Activated CD8-positive, alpha-beta memory T cell treated with anti-CD3 and anti-CD28 coated beads for 24 hours (primary cell): ENCODE measurements around the gene ACVR1B.

Experiments used
- DNase-seq: peaks from one replicate; pipeline ENCODE4 v3.0.0-alpha.2; 2020

The ACVR1B gene

GRCh38 chr12:51951199-51951842 is at the start of gene ACVR1B:
ACVR1B (plus strand) TSS chr12:51951699; CDS start chr12:51951744, 45 bp downstream.
- DNase-seq: peak; percentile 93

DNA sequence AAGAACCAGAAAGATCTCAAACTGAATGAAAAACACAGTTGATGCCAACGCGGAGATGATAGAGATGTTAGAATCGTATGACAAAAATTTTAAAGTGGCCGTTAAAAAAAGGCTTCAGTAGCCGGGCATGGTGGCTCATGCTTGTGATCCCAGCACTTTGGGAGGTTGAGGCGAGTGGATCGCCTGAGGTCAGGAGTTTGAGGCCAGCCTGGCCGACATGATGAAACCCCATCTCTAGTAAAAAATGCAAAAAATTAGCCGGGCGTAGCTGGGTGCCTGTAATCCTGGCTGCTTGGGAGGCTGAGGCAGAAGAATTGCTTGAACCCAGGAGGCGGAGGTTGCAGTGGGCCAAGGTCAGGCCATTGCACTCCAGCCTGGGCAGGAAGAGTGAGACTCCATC is 49.6 kb upstream of the ACVR1B start:
- DNase-seq: no peak

DNA sequence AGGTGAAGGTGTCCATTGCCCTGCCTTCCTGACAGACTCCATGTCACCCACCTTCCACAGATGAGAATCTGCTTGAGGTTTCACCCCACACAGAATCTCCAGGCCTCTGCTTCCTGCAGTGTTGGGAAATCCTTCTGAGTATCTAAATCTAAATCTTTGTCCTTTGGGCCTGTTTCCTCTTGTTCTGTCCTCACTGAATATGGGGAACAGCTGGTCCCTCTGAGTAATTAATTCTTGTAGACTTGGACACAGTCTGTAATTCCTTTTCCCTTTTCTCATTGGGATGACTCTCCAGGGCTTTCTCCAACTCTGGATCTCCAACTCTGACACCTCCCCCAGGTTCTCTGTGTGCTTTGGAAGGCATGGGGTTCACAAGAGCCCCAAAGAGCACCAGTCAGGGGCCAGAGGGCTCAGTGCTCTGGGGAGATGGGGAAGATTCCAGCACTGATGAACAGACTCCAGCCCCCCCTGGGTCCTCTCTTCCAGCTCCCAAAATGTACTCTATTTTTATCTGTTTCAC is 46.5 kb upstream of the ACVR1B start:
- no peak for DNase-seq

DNA sequence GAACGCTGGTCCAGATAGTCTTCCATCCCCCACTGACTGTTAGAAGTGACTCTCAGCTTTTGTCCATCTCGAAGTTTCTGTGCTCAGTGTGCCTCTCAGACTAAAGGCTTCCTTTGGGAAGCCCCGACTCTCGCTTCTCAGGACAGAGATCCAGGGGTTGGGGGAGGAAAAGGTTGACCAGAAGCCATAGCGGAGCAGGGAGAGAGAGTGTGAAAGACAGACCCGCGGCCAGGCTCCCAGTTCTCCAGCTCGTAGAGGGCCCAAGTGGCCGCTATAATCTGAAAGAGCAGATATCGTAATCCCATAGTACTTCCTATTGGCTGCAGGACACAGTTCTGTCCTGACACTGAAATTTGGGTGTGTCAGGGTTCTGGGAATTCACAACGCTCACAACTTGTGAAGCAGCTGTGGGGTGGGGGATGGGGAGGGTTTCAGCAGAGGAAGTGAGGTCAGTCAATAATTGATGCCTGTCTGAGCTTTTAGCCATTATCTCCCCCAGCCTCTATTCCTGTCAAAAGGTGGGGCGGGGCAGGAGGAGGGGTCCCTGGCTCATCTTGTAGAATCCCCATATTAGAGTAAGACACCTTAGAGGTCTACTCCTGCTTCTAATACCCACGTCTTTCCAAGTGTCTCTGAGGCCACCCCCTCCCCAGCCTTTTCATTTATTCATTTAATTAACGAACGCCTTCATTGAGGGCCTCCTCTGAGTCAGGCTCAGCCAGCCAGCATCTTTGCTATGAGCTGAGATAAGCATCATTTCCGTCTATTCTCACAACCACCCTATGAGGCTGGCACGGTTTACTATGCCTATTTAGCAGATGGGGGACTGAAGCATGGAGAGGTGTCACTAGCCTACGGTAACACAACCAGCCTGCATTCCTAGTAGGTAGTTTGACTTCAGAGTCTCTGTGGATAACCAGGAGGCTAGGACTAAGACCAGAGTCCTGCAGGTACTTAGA is 45.7 kb upstream of the ACVR1B start:
- no peak for DNase-seq

DNA sequence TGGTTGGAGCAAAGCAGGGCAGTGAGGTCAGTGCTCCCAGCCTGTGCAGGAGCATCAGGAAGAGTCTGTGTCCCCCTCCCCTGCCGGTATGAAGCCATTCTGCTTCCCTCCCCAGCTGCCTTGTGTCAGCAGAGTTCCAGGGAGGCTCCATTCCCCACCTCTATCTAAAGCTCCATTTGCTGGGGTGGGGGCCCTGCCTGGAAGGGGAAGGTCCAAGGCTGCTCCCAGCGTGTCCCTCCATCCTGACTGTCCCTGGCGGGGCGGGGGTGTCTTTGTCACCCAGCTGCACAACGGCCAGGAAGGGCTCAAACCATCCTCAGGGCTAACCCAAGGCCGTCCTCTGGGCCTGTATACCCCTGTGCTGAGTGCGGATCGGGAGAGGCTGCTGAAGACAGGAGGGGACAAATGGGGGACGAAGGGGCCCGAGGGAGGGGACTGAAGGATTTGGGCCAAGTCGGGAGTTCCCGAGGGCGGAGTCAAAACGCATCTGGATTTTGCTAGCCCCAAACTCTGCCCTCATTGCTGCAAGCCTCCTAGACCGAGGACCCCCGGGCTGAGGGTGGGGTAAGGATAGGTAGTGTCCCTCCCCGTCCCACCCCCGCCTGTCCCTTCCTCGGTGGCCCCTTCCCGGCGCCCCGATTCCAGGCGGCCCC is 44.9 kb upstream of the ACVR1B start:
- DNase-seq: no peak

- DNase-seq: no peak
These were observed 44.2 kb upstream of the ACVR1B start, which contains the start of gene ACVRL1 for GRCh38 chr12:51907083-51907855. ACVRL1 (plus strand) TSS chr12:51907504; CDS start chr12:51912475, 4,971 bp downstream.

DNA sequence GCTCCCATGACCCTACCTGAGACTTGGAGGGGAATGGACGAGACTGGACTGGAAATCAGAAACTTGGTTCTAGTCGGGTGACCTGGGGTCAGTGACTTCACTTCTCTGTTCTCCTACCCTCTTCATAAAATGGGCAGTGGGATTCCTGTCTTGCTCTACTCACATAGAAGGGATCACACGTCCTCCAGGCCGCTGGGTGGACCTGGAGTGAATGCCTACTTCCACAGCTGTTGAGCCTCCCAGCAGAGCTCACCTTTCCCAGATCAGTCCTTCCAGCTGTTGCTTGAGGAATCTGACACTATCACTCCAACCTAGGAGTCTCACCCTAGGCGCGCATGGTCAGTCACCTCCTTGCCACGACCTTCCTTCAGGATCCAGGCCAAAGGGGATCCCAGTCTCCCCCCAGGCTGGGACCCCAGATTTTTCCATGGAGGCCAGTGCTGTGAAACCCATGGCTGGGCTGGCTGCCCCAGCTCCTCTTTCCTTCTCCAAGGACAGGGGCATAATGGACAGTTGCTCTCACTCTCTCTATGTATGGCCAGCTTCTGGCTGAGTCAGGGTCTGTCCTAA is 43.6 kb upstream of the ACVR1B start:
- no peak for DNase-seq

- DNase-seq: no peak
These were observed 42.5 kb upstream of the ACVR1B start for GRCh38 chr12:51908876-51909592.

DNA sequence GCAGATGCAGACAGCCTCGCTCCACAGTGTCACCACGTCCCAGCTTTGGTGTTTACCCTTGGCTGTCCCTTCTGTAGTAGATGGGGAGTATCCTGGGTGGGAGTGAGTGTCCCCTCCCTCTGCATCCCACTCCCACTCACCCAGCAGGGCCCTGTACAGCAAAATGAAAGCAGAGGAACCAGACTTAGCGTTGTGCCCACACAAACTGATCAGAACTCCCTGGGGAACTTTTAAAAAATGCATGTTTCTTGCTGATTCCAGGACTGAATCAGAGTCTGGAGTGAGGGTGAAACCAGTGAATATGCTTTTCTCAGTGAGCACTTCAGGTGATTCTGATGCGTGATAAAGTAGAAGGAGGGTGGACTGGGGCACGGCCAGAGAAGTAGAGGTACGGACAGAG is 41.3 kb upstream of the ACVR1B start:
- no peak for DNase-seq

GRCh38 chr12:51910691-51911090 is 40.8 kb upstream of the ACVR1B start:
- no peak for DNase-seq

DNA sequence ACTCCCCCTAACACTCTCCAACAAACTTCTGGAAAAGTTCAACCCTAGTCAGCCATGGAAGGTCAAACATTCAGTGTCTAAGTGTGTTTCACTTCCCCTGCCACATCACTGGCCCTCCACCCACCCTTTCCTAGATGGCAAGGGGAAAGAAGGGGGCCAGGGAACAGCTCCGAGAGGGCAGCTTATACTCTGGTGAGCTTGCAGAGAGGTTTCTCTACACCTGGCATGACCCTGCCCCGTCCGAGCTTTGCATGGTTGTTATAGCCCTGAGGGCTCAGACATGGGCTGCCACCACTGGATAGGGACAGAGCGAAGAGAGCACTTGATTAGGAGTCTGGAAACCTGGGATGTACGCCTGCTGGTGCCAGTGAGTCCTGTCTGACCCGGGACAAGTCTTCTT is 40.2 kb upstream of the ACVR1B start:
- DNase-seq: no peak

GRCh38 chr12:51911788-51912711 is 39.4 kb upstream of the ACVR1B start:
- DNase-seq: no peak

DNA sequence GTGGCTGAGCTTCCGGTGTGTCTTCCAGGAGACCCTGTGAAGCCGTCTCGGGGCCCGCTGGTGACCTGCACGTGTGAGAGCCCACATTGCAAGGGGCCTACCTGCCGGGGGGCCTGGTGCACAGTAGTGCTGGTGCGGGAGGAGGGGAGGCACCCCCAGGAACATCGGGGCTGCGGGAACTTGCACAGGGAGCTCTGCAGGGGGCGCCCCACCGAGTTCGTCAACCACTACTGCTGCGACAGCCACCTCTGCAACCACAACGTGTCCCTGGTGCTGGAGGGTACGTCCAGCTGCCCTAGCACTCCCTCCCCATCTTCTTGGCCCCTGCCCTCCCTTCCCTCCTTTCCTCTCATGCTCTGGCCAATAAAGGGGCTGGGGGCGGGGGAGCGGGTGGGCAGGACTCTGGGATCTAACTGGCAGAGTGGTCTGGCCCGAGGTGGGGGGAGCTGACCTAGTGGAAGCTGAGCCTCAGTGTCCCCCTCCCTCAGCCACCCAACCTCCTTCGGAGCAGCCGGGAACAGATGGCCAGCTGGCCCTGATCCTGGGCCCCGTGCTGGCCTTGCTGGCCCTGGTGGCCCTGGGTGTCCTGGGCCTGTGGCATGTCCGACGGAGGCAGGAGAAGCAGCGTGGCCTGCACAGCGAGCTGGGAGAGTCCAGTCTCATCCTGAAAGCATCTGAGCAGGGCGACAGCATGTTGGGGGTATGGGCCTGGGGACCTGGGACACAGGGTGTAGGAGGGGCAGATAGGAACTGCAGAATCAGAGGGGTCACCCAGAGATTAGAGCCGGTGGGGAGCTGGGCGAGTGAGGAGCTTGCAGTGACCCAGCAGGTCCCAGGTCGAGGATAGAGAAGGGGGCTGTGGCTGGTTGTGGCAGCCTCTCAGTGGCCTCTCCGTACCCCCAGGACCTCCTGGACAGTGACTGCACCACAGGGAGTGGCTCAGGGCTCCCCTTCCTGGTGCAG is 38.1 kb upstream of the ACVR1B start:
- peak; percentile 50 for DNase-seq

DNA sequence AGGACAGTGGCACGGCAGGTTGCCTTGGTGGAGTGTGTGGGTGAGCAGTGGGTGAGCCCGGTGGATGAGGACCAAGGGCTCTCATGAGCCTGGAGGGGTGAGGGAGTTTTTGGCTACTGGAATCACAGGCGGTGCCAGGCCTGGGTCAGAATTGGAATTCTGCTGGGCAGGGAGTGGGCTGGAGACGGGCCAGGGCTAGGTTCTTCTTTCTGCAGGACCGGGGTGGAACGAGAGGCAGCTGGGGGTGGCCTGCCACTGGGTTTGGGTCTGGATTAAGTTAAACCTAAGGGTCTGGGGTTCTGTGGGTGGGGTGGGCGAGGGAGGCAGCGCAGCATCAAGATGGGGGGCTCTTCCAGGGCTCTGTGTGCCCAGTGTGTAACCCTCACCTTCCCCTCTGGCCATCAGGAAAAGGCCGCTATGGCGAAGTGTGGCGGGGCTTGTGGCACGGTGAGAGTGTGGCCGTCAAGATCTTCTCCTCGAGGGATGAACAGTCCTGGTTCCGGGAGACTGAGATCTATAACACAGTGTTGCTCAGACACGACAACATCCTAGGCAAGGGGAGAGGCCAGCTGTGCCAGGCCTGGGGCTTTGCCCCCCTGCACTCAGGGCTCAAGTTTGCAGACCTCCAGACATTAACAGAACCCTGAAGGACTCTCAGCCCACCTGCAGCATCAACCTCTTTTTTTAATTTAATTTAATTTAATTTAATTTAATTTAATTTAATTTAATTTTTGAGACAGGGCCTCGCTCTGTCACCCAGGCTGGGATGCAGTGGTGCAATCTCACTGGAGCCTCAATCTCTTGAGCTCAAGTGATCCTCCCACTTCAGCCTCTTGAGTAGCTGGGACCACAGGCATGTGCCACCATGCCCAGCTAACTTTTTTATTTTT is 37.2 kb upstream of the ACVR1B start:
- DNase-seq: no peak

GRCh38 chr12:51915003-51915625 is 36.4 kb upstream of the ACVR1B start:
- DNase-seq: no peak

DNA sequence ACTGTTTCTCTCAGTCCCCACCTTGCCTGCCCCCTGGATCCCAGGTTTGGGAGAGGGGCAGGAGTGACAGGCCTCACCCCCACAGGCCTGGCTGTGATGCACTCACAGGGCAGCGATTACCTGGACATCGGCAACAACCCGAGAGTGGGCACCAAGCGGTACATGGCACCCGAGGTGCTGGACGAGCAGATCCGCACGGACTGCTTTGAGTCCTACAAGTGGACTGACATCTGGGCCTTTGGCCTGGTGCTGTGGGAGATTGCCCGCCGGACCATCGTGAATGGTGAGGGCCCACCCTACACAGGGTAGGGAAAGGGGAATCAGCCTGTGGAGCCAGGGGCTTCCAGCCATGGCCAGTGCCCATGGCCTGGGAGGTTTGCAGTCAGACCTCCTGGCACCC is 35.5 kb upstream of the ACVR1B start:
- no peak for DNase-seq

DNA sequence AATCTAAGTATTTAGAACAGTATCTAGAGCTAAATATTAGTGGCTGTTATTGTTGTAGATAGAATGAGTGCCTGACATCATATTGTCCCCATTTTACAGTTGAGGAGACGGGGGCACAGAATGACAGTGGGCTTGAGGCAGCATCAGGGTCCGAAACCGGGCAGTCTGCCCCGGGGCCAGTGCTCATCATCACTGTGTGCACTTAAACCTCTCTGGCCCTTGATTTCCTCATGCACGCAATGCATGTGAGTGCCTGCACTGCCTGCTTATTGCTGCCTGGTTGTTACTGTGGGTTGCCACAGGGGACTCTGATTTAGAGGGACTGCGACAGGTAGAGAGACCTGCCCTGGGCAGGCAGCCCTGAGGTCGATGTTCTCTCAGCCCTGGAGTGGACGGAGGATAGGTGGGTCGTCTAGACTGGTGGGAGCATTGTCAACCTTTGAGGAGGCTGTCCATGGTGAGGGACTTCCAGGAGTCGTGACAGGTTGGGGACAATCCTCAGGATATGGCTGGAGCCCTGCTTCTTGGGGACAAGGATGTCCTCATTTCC is 34.4 kb upstream of the ACVR1B start:
- no peak for DNase-seq
